ENCODE measurements around the gene ADH1C. TPM values are rescaled to one million over a fixed set of nuclear protein-coding genes. Genes with fewer than 3 reads are reported as not detected.

The ADH1C gene
- total and polyA plus RNA-seq, 9 of the 15 experiments (the other 6 are each of a cell fraction or from before 2014, with no cell fraction given) = 0.40 TPM; not detected in 8

- TF ChIP-seq ATF1 (CRISPR knock-in tag; IDR thresholded peaks at IDR 0.05) = no peak
- no peak for TF ChIP-seq ATF1 (tag; IDR thresholded peaks at IDR 0.05)
- TF ChIP-seq MAFG (tag; conservative IDR thresholded peaks at IDR 0.05) = 0 out of 2 replicates have a peak, but pooled peaks have one; percentile 21
- TF ChIP-seq L3MBTL2 (IDR thresholded peaks at IDR 0.05) = peak; percentile 21; the same call in 1 of the 2 replicates
- TF ChIP-seq PRPF4 (IDR thresholded peaks at IDR 0.05; ENCODE audit: insufficient read depth, low read depth, low read length, poor library complexity, severe bottlenecking) = no peak
Observed at GRCh38 chr4:99383833-99384392, 31.4 kb upstream of the ADH1C start (continued).

GRCh38 chr4:99383399-99383798, 30.9 kb upstream of the ADH1C start:
- no TSS peak for BruUV-seq (replicated peaks)
- no peaks in the 10 kb centered on the region for H3K4me1 ChIP-seq (replicated peaks in 1 of 2; ENCODE audit: control insufficient read depth in 2 of 2, insufficient read depth in 2 of 2, low read length in 2 of 2)
- intact Hi-C loops (cut with micrococcal nuclease) = no loop called here
- WGBS (ENCODE audit: insufficient coverage, low coverage, missing lambda C conversion rate) = 0% methylated on average over 3 of the region's 3 CpGs
- H2AFZ ChIP-seq (ENCODE audit: low read depth, low read length) = no peak overlapping the region
- no peak overlapping the region for H3K9ac ChIP-seq (ENCODE audit: insufficient read depth in 1 of 2, low read depth in 2 of 2, low read length in 2 of 2)
- CTCF ChIA-PET (ENCODE audit: low intra/inter-chr PET ratio) = no interaction called here
- FAIRE-seq (no peak), ATAC-seq (no peak), DNase-seq (ENCODE audit: extremely low read depth in 1 of 4, low spot score in 3 of 4) (no peak)
- no peak overlapping the region for H3K4me2 ChIP-seq (ENCODE audit: insufficient read depth, low read length)
- no peaks in the 10 kb centered on the region for H3K27me3 ChIP-seq (ENCODE audit: control insufficient read depth in 2 of 2, insufficient read depth in 2 of 2, low read length in 2 of 2)
- no peaks in the 10 kb centered on the region for H3K9me1 ChIP-seq (ENCODE audit: control insufficient read depth, insufficient read depth, low read length)
- H3K4me3 ChIP-seq = no peak overlapping the region
- TF ChIP-seq KLF10 (CRISPR knock-in tag; IDR thresholded peaks at IDR 0.05) (no peak), E2F4 (CRISPR knock-in tag; IDR thresholded peaks at IDR 0.05; ENCODE audit: low read depth) (no peak), THAP7 (CRISPR knock-in tag; IDR thresholded peaks at IDR 0.05) (no peak), TEAD1 (CRISPR knock-in tag; IDR thresholded peaks at IDR 0.05) (no peak), TCF7L2 (IDR thresholded peaks at IDR 0.05; ENCODE audit: low read depth, low read length) (no peak), LARP7 (IDR thresholded peaks at IDR 0.05) (no peak), HINFP (tag; conservative IDR thresholded peaks at IDR 0.05; ENCODE audit: low read depth) (no peak), ZKSCAN1 (IDR thresholded peaks at IDR 0.05; ENCODE audit: low read depth, low read length) (no peak), DMBX1 (CRISPR knock-in tag; IDR thresholded peaks at IDR 0.05; ENCODE audit: borderline replicate concordance) (no peak)
- H4K20me1 ChIP-seq (replicated peaks; ENCODE audit: control insufficient read depth, insufficient read depth, low read length) = no peaks in the 10 kb centered on the region
- POLR2A ChIA-PET = interaction anchor here (0.9 kb wide), 1 partner anchor 15 kb away, joined by 4 read pairs; no protein-coding TSS in a partner anchor
- in situ Hi-C loops (cut with MboI) = no loop called here
- H3K79me2 ChIP-seq (ENCODE audit: control insufficient read depth, insufficient read depth, low read length) = no peaks in the 10 kb centered on the region
- no peak overlapping the region for H3K27ac ChIP-seq (ENCODE audit: extremely low read depth, low read depth, low read length)
- no peaks in the 10 kb centered on the region for H3K36me3 ChIP-seq (ENCODE audit: control insufficient read depth, insufficient read depth, low read length)
- no peaks in the 10 kb centered on the region for H3K9me3 ChIP-seq (replicated peaks; ENCODE audit: control insufficient read depth, insufficient read depth, low read depth, low read length)
